Progenitor cell of endocrine pancreas (in vitro differentiated cells): ENCODE results near the gene OPRL1. TPM values are rescaled to one million over a fixed set of nuclear protein-coding genes. Genes with fewer than 3 reads are reported as not detected.

Experiments used
- DNase-seq: peaks from one replicate; pipeline ENCODE4 v3.0.0; 2021; ENCODE audit warnings: low spot score; ENCODE audit not compliant: unreplicated experiment
- H3K27ac Mint-ChIP-seq: 2 replicates; pipeline ENCODE4 v1.8.0; 2021; ENCODE audit warnings: mild to moderate bottlenecking, moderate library complexity, mixed read lengths
- H3K27me3 Mint-ChIP-seq: 2 replicates; pipeline ENCODE4 v1.8.0; 2021; ENCODE audit warnings: mixed read lengths
- H3K36me3 Mint-ChIP-seq: 2 replicates; pipeline ENCODE4 v1.8.0; 2022; ENCODE audit warnings: mixed read lengths; ENCODE audit not compliant: insufficient read depth
- H3K4me1 Mint-ChIP-seq: 2 replicates; pipeline ENCODE4 v1.8.0; 2021; ENCODE audit warnings: low read depth, mixed read lengths
- H3K4me3 Mint-ChIP-seq: 2 replicates; pipeline ENCODE4 v1.8.0; 2021; ENCODE audit warnings: low read depth, mild to moderate bottlenecking, moderate library complexity, mixed read lengths
- H3K9me3 Mint-ChIP-seq: 2 replicates; pipeline ENCODE4 v1.8.0; 2021; ENCODE audit warnings: low read depth, mixed read lengths
- total RNA-seq: library from RNA; stranded (reverse); gene quantifications from 2 replicates; pipeline ENCODE4 v1.2.1, GENCODE V29; 2021
- TF ChIP-seq, protein P1 (sequence below): fragments of 200-600 bp; sonication (generic); IDR thresholded peaks from one replicate; pipeline ENCODE4 v1.5.0; 2021; ENCODE audit warnings: antibody characterized with exemption, mild to moderate bottlenecking; ENCODE audit not compliant: unreplicated experiment

Gene OPRL1
- total RNA-seq, 1 donor from 2014 or later, result 1.5 TPM

DNA sequence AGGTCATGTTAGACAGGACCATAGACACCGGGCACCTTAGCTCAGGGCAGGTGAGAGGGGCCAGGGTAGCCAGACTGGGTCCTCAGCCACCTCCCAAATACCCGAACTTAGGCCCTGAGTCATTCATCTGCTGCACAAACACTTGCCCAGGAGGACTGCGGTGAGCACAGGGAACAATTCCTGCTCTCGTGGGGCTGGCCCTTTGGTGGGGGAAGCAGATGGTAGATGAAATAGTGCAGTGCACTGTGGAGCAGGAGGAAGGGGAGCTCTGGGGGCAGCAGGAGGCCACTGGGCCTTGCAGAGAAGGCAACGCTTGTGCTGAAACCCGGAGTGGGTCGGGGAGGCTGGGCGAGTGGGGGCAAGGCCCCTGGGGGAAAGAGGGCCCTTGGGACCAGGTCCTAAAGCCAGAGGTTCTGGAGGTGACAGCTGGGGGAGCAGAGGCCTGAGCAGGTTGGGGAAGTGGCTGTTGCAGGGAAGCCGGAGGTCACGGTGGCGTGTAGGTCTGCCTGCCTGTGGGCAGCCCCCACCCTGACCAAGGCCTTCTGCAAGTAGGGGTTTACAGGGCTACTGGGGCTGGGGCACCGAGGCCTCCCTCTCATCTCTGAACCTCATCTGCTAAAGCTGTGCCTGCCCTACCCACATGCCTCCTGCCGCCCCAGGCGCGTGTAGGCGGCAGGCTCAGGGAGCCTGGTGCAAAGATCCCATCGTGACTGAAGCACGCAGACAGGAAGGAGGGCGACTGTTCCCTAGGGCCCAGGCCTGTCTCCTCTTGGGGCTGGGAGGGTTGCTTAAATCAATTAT lies 32.2 kb downstream of the OPRL1 start:
- no peak for DNase-seq
- no peaks in the 10 kb centered on the region for H3K9me3 Mint-ChIP-seq
- H3K36me3 Mint-ChIP-seq, result no peaks in the 10 kb centered on the region
- no peak overlapping the region for H3K27ac Mint-ChIP-seq
- TF ChIP-seq, protein P1, sequence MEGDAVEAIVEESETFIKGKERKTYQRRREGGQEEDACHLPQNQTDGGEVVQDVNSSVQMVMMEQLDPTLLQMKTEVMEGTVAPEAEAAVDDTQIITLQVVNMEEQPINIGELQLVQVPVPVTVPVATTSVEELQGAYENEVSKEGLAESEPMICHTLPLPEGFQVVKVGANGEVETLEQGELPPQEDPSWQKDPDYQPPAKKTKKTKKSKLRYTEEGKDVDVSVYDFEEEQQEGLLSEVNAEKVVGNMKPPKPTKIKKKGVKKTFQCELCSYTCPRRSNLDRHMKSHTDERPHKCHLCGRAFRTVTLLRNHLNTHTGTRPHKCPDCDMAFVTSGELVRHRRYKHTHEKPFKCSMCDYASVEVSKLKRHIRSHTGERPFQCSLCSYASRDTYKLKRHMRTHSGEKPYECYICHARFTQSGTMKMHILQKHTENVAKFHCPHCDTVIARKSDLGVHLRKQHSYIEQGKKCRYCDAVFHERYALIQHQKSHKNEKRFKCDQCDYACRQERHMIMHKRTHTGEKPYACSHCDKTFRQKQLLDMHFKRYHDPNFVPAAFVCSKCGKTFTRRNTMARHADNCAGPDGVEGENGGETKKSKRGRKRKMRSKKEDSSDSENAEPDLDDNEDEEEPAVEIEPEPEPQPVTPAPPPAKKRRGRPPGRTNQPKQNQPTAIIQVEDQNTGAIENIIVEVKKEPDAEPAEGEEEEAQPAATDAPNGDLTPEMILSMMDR, result no peak
- H3K4me3 Mint-ChIP-seq, result no peak overlapping the region
- peaks cover 12% of the 10 kb centered on the region for H3K27me3 Mint-ChIP-seq
- H3K4me1 Mint-ChIP-seq, result no peaks in the 10 kb centered on the region

DNA sequence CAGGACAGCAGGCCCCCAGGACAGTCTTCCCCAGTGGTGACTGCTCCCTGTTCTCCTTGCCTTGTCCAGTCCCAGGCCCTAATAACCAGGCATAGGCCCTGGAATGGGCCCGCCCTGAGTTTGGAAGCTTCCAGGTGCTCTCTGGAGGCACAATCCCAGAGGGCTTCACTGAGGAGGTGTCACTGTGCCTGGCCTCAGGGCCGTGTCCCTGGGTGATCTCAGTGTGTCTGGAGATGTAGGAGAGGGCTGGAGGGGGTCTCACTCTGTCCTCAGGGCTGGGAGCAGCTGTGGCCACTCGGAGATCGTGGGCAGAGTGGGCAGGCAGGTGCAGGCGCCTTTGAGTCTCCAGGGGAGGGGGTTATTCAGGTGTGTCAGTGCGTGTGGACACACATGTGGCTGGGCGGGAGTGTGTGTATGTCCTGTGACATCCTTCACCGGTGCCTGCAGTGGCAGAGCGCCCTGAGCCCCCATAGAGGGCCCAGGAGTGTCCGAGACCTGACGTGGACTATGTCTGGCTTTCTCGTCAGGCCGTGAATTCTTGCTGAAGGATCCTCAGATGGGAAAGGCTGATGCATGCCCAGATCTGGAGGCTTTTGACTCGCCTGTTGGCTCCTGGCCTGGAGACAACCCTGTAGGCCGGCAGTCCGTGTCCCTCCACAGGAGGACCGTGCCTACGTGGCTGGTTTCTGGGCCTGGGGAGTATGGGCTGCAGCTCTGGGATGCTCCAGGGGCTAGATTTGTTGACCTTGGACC lies 33.0 kb downstream of the OPRL1 start:
- H3K36me3 Mint-ChIP-seq, result no peaks in the 10 kb centered on the region
- H3K4me1 Mint-ChIP-seq, result no peaks in the 10 kb centered on the region
- H3K4me3 Mint-ChIP-seq, result no peak overlapping the region
- DNase-seq, result no peak
- no peak overlapping the region for H3K27ac Mint-ChIP-seq
- TF ChIP-seq, protein P1, result no peak
- no peaks in the 10 kb centered on the region for H3K9me3 Mint-ChIP-seq
- H3K27me3 Mint-ChIP-seq, result peaks cover 10% of the 10 kb centered on the region

DNA sequence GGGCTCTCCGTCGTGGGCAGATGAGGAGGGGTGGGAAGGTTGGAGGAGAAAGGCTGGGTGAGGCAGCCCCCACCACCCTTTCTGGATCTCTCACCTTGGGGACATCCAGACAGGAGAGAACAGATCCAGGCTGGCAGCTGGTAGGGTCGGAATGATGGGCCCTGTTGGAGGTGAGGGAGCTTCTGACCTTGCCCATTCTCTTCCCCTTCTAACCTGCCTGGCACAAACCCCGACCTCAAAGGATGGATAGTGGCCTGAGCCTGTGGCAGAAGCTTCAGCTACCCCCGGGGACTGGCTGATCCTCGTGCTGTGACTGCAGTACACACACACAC lies 33.5 kb downstream of the OPRL1 start:
- no peak for DNase-seq
- TF ChIP-seq, protein P1, result no peak
- peaks cover 6% of the 10 kb centered on the region for H3K27me3 Mint-ChIP-seq
- H3K36me3 Mint-ChIP-seq, result no peaks in the 10 kb centered on the region
- no peaks in the 10 kb centered on the region for H3K4me1 Mint-ChIP-seq
- H3K9me3 Mint-ChIP-seq, result no peaks in the 10 kb centered on the region
- no peak overlapping the region for H3K27ac Mint-ChIP-seq
- no peak overlapping the region for H3K4me3 Mint-ChIP-seq

DNA sequence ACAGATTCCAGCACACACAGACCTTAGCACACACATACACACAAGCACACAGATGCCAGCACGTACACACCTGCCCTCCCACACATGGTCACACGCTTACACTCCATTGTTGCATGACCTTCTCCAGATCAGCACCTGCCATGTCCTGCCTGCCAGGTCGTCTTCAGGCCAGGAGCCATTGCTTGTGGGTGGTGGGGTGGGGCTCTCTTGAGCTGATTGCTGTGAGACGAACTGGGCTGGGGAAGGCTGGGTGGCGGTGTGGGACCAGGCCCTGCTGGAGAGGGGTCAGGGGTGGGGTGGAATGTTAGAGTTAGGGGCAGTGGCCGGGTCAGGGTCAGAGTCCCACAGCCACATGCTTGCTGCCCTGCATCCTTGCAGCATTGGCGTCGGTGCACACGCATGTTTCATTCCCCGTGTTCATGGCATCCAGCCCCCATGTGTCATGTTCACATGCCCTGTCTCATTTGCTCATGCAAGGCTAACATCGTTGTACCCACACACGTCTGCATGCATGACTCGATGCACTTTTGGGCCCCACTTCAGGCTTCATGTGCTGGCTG lies 34.0 kb downstream of the OPRL1 start:
- Mint-ChIP-seq H3K4me1 (no peaks in the 10 kb centered on the region), H3K27ac (no peak overlapping the region), H3K4me3 (no peak overlapping the region), H3K9me3 (no peaks in the 10 kb centered on the region), H3K27me3 (peaks cover 6% of the 10 kb centered on the region), H3K36me3 (no peaks in the 10 kb centered on the region)
- TF ChIP-seq, protein P1, result no peak
- DNase-seq, result no peak

DNA sequence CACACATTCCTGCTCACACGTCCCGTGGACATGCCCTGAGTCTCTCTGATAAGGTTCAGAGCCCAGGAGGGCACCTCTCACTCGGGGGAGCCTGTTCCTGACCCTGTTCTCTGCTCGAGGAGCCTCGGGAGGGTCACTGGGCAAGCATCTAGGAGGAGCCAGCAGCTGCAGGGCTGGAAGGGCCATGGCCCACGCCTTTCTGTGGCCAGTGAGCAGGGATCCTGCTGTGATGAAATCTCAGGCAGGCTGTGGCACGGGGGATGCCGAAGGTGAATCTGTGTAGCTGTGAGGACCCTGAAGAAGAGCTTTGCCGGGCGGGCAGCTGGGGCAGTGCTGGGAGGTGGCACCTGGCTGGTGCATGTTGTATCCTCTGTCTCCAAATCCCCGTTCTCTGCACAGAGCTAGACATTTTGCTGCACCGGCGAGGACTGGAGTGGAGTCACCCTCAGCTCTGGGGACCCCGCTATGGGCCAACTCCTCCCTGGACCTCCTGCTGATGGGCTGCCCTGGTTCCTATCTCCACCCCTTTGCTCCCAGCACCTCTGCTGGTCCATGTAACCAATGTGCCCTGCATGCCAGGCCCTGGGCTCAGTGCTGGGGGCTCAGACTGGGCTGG lies 34.6 kb downstream of the OPRL1 start:
- Mint-ChIP-seq H3K36me3 (no peaks in the 10 kb centered on the region), H3K27me3 (peaks cover 6% of the 10 kb centered on the region), H3K4me3 (no peak overlapping the region), H3K27ac (no peak overlapping the region), H3K4me1 (no peaks in the 10 kb centered on the region), H3K9me3 (no peaks in the 10 kb centered on the region)
- TF ChIP-seq, protein P1, result no peak
- DNase-seq, result no peak
